Adipocyte (in vitro differentiated cells): ENCODE results near the gene ADAM12.
"Not testable (repeated sequence)": the region's sequence is repeated elsewhere in the genome, so short reads cannot be mapped to it uniquely, and the experiment has no call there.

ENCODE experiments used
- DNase-seq: peaks from one replicate; pipeline ENCODE4 v3.0.0-alpha.2; 2015; ENCODE audit warnings: low read depth
- H3K27me3 ChIP-seq: replicated peaks from 2 replicates; pipeline ENCODE4 v1.7.0; 2013; ENCODE audit warnings: mild to moderate bottlenecking, low read length, moderate library complexity; ENCODE audit not compliant: control insufficient read depth, insufficient read depth
- H3K36me3 ChIP-seq: 2 replicates; pipeline ENCODE4 v1.7.0; 2013; ENCODE audit warnings: low read length, mild to moderate bottlenecking, moderate library complexity; ENCODE audit not compliant: control insufficient read depth, insufficient read depth, severe bottlenecking
- H3K4me1 ChIP-seq: 2 replicates; pipeline ENCODE4 v1.7.0; 2013; ENCODE audit warnings: mild to moderate bottlenecking, low read length, moderate library complexity; ENCODE audit not compliant: control insufficient read depth, insufficient read depth
- H3K4me3 ChIP-seq: 2 replicates; pipeline ENCODE4 v1.7.0; 2013; ENCODE audit warnings: mild to moderate bottlenecking, low read length, moderate library complexity
- H3K9ac ChIP-seq: 2 replicates; pipeline ENCODE4 v1.7.0; 2013; ENCODE audit warnings: mild to moderate bottlenecking, low read length, moderate library complexity
- H3K9me3 ChIP-seq: 2 replicates; pipeline ENCODE4 v1.7.0; 2013; ENCODE audit warnings: mild to moderate bottlenecking, low read length, moderate library complexity; ENCODE audit not compliant: control insufficient read depth

Gene ADAM12

DNA sequence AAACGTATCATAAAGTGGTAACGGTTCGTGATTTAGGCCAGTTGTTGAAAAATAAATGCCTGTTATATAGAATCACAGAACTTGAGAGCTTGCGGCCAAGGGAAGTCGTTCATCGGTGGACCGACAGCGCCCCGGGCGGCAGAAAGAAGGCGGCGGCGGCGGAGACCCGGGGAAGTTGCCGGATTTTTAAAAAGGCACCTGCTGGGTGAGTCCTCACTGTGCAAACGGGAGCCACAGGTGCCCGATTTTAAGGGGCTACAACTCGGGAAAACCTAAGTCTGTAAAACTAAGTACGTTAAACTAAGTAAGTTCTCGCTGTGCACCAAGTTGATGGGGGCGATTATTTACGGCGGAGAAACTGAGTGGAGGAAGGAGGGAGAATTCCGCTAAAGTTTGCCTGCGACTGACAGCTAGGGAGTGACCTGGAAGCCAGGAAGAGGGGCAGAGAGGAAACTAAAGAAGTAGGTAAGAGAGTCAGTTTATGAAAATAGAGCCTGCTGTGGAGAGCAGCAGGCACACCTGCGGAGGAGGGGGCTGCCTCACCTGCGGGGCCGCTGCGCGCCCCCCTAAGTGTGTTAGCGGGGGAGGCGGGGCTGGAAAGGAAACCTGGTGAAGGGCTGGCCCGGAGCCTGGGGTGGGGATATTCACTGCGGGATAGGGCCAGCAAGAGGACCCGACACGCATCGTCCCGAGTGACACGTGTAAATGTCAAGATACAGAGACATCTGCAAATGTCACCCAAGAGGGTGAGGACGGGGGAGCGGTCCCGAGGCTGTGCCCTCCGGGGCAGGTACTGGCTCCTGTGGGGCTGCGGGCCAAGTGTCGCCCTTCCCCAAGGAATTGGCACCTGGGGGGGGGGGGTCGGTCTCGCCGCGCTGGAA, 996 bp downstream of the ADAM12 start:
- H3K4me1 ChIP-seq: peaks cover 55% of the 10 kb centered on the region
- peaks cover 2% of the 10 kb centered on the region for H3K36me3 ChIP-seq
- peak overlapping the region; percentile 89 for H3K9ac ChIP-seq
- DNase-seq: peak; percentile 94
- peak overlapping the region; percentile 90 for H3K4me3 ChIP-seq
- H3K27me3 ChIP-seq: no peaks in the 10 kb centered on the region
- H3K9me3 ChIP-seq: no peaks in the 10 kb centered on the region

DNA sequence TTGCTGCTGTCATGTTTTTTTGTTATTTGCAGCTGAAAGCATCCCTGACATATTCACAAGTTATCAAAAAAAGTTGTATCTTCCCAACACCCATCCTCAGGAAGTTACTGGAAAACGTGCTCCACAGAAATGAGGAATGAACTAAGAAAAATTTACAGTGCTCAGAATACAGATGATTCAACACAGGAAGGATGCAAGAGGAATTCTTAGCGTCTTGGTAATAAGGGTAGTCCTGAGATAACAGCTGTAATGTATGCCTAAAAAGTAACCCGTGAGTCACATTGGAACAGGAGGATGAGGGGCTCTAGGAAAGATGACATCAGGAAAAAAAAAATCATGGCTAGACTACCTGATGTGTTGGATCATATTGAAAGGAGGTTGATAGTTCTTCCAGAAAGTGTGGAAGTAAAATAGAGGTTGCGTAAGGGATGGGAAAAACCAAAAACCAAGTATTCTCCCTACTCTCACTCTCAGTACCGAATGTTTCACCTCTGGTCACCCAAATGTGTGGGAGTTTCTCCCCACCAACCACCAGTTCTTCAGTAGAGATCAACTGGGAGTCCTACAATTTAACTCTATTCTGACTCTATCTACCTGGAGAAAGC, 3.9 kb downstream of the ADAM12 start:
- H3K4me1 ChIP-seq: peaks cover 27% of the 10 kb centered on the region
- H3K9ac ChIP-seq: no peak overlapping the region
- peak overlapping the region; percentile 90 for H3K4me3 ChIP-seq
- no peaks in the 10 kb centered on the region for H3K9me3 ChIP-seq
- no peaks in the 10 kb centered on the region for H3K27me3 ChIP-seq
- peaks cover 16% of the 10 kb centered on the region for H3K36me3 ChIP-seq
- peak; percentile 44 for DNase-seq

DNA sequence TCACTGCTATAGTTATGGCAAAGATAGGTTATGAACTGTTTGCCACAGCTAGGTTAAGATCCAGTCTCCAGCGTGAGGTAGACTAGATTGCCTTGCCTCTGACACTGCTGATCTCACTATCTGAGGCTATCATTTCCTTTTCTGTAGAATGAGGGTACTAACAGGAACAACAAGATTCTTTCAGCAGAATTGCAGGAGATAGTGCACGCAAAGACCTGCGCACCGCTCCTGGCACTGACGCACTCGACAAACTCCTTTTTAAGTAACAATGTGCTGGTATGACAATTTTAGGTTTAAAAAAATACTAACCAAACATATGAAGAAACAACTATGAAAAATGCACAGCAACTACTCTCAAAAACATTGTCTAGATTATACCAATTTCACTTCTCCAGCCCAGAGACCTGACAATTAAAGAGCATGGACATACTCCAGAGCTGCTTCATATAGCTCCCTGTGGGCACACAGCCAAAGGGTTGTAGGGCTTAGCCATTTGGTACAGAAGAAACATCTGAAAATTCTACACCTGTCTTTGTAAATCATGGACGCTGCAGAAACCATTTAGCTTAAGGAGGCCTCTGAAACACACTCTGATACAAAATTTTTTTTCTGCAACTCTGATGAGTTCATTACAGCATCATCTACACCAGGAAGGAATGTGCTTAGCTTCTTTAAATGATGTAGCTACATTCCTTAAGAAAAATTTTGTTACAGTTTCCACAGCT, 7.8 kb downstream of the ADAM12 start:
- DNase-seq: no peak
- peaks cover 21% of the 10 kb centered on the region for H3K36me3 ChIP-seq
- no peaks in the 10 kb centered on the region for H3K27me3 ChIP-seq
- H3K4me3 ChIP-seq: no peak overlapping the region
- peaks cover 19% of the 10 kb centered on the region for H3K4me1 ChIP-seq
- H3K9ac ChIP-seq: no peak overlapping the region
- no peaks in the 10 kb centered on the region for H3K9me3 ChIP-seq

DNA sequence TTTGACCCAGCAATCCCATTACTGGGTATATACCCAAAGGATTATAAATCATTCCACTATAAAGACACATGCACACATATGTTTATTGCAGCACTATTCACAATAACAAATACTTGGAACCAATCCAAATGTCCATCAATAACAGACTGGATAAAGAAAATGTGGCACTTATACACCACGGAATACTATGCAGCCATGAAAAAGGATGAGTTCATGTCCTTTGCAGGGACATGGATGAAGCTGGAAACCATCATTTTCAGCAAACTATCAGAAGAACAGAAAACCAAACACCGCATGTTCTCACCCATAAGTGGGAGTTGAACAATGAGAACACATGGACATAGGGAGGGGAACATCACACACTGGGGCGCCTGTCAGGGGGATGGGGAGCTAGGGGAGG, 9.1 kb downstream of the ADAM12 start:
- peaks cover 27% of the 10 kb centered on the region for H3K36me3 ChIP-seq
- not testable (repeated sequence) for DNase-seq, H3K27me3 ChIP-seq, H3K4me1 ChIP-seq, H3K9me3 ChIP-seq, H3K4me3 ChIP-seq, H3K9ac ChIP-seq

DNA sequence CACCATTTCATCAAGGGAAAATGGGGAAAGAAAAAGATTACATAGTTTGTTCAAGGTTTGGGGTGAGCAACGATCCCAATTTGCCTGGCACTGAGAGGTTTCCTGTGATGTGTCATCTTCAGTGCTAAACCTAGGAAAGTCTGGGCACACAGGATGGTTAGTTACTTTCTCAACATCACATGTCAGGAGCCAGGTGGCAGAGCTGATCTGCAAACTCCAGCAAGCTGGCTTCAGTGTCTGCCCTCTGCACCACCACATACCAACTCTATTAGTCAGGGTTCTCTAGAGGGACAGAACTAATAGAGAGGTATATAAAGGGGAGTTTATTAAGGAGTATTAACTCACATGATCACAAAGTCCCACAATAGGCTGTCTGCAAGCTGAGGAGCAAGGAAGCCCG, 11.3 kb downstream of the ADAM12 start:
- Histone ChIP-seq H3K9ac (no peak overlapping the region), H3K9me3 (no peaks in the 10 kb centered on the region), H3K4me1 (peaks cover 22% of the 10 kb centered on the region), H3K36me3 (peaks cover 24% of the 10 kb centered on the region), H3K27me3 (no peaks in the 10 kb centered on the region), H3K4me3 (no peak overlapping the region)
- DNase-seq: peak; percentile 33

DNA sequence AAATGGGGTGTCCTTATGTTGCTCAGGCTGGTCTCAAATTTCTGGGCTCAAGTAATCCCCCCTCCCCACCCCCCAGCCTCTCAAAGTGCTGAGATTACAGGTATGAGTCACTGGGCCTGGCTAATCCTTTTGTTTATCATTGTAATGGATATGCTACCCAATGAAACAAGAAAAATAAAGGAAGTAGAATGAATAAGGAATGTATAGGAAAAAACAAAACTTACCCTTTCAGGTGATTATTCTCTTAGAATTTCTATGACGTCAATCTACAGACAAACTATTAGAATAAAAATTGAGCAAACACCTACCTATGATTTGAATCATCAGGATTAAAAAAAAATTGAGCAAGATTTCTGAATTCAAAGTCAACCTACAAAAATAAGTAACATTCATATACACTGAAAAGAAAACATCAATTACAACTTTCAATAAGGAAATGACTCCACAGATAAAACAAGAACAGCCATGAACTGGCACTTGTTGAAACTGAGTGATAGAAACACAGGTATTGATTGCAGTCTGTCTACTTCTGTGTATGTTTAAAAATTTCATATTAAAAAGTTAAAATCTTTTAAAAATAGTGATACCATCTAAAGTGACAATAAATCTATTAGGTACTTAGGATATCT, 12.2 kb downstream of the ADAM12 start:
- no peaks in the 10 kb centered on the region for H3K27me3 ChIP-seq

DNA sequence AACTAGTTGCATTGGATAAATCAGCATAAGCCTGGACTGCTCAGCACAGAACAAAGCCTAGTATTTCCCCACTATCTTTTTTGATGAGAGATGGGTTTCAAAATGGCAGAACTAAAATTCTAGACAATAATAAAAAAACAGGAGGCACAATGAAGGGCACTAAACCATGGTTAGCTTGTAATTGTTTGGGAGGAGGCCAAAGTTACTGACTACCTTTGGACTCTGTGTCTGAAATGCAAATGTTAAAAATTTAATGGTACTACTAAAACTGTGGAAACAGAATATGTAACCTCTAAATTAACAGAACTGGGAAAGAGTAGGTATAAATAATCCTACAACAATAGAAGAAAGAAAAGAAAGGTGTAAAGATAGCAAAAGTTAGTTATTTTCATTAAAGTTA, 13.0 kb downstream of the ADAM12 start:
- peaks cover 22% of the 10 kb centered on the region for H3K4me1 ChIP-seq
- H3K9ac ChIP-seq: no peak overlapping the region
- H3K4me3 ChIP-seq: no peak overlapping the region
- no peaks in the 10 kb centered on the region for H3K9me3 ChIP-seq
- H3K27me3 ChIP-seq: no peaks in the 10 kb centered on the region
- DNase-seq: no peak
- peaks cover 14% of the 10 kb centered on the region for H3K36me3 ChIP-seq

More for the DNA sequence above, 12.2 kb downstream of the ADAM12 start:
- H3K4me3 ChIP-seq: no peak overlapping the region
- H3K36me3 ChIP-seq: peaks cover 20% of the 10 kb centered on the region
- H3K9me3 ChIP-seq: no peaks in the 10 kb centered on the region
- H3K4me1 ChIP-seq: peaks cover 22% of the 10 kb centered on the region
- no peak for DNase-seq
- no peak overlapping the region for H3K9ac ChIP-seq

DNA sequence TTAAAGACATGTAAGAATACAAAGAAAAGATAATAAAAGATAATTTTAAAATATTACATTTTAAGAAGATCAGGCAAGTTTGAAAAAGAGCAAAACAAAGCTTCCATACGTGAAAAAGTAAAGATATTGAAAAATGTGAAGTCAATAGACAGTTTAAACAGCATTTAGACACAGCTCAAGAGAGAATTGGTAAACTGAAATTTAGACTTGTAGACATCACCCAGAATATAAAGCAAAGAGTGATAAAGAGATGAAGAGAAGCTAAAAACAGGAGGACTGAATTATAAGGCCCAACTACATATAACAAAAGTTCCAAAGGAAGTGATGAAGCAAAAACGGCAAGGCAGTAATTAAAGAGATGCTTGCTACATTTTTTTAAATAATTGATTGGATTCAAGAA, 13.8 kb downstream of the ADAM12 start:
- no peak overlapping the region for H3K4me3 ChIP-seq
- peaks cover 14% of the 10 kb centered on the region for H3K36me3 ChIP-seq
- H3K4me1 ChIP-seq: peaks cover 24% of the 10 kb centered on the region
- H3K9ac ChIP-seq: no peak overlapping the region
- no peaks in the 10 kb centered on the region for H3K27me3 ChIP-seq
- no peaks in the 10 kb centered on the region for H3K9me3 ChIP-seq
- no peak for DNase-seq

DNA sequence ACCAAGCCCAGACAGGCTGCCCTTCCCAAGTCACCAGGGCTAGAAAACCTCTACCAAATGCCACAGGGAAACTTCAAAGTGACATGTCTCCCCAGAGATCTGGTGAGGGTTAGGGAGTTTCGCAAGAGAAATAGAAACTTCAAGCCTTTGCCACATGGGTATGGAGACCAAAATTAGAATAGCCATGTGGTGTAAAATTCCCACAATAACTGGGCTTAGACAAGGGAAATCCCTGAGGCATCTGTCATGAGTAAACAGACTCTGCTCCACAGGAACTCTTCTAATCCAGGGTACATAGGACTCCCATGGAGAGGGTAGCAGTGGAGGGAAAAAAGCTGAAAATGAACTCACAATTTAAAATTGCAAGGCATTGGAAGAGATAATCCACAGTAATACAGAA, 14.3 kb downstream of the ADAM12 start:
- peaks cover 14% of the 10 kb centered on the region for H3K36me3 ChIP-seq
- H3K9me3 ChIP-seq: no peaks in the 10 kb centered on the region
- no peak overlapping the region for H3K9ac ChIP-seq
- H3K4me1 ChIP-seq: peaks cover 27% of the 10 kb centered on the region
- peak; percentile 53 for DNase-seq
- H3K27me3 ChIP-seq: no peaks in the 10 kb centered on the region
- no peak overlapping the region for H3K4me3 ChIP-seq

DNA sequence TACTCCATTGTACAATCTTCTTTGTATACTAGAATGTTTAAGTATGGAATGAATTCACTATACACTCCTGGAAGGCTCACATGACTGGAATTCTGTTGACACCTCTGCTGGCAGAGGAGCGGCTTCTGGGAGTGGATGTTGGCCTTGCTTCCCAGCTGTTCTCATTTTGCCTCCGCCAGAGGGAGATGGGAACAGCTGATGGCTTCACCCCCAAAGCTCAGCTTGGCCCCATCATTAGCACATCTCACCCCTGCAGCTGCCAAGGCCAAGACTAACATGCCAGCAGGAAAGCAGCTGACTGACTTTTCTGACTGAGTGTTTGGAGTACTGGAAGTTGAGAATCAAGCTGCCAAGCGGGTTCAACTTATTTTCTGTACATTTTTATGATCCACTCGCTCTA, 15.1 kb downstream of the ADAM12 start:
- Histone ChIP-seq H3K4me1 (peaks cover 27% of the 10 kb centered on the region), H3K9me3 (no peaks in the 10 kb centered on the region)
- DNase-seq: peak; percentile 16

DNA sequence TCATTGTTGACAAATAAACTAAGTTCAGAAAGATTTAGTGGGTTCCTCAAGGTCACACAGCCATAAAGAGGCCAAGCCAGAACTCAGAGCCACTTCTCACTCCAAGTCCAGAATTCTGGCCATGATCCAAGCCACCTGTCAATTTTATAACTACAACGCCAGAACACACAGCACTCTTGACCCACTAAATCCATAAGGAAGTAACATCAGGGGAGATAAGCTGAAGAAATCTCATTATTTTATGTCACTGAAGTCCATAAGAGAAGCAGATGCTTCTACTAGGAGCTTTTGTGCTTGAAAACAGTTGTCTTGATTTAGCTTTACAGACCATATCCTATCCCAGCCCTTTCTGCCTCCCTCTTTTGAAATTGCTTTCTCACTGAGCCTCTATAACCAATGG, 15.9 kb downstream of the ADAM12 start:
- Histone ChIP-seq H3K9me3 (no peaks in the 10 kb centered on the region), H3K9ac (no peak overlapping the region), H3K27me3 (no peaks in the 10 kb centered on the region), H3K4me1 (peaks cover 27% of the 10 kb centered on the region), H3K36me3 (peaks cover 14% of the 10 kb centered on the region), H3K4me3 (no peak overlapping the region)
- DNase-seq: no peak

More for the DNA sequence above, 15.1 kb downstream of the ADAM12 start:
- H3K4me3 ChIP-seq: no peak overlapping the region
- H3K9ac ChIP-seq: no peak overlapping the region
- peaks cover 14% of the 10 kb centered on the region for H3K36me3 ChIP-seq
- no peaks in the 10 kb centered on the region for H3K27me3 ChIP-seq
